Measurements from ENCODE around the gene LHFPL3.
"Not testable (repeated sequence)": the region's sequence is repeated elsewhere in the genome, so short reads cannot be mapped to it uniquely, and the experiment has no call there.

Gene LHFPL3

DNA sequence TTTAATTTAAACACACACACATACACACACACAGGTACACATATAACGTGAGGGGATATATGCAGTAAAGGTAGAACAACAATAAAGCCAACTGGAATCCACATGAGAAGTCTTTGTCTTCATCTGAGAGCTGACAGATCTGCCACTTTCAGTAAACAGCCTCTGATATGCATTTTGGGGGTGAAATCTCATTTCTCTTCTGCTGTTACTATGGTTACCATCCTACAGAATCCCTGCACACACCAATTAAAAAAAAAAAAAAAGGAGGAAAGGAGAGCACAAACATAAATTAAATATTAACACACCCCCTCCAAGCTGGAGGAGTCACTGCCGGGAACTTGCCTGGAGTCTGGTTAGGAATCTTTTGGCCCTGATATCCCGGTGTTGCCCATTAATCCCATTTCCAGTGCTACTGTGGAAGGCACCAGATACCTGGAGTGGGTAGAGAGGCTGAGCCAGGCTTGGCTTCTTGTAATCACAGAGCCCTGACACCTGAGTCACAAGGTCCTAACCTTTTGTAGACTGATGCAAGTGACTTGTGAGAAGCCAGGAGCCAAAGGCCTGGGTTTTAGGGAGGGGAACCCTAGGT is 169.1 kb downstream of the LHFPL3 start:
- no peak for FAIRE-seq

DNA sequence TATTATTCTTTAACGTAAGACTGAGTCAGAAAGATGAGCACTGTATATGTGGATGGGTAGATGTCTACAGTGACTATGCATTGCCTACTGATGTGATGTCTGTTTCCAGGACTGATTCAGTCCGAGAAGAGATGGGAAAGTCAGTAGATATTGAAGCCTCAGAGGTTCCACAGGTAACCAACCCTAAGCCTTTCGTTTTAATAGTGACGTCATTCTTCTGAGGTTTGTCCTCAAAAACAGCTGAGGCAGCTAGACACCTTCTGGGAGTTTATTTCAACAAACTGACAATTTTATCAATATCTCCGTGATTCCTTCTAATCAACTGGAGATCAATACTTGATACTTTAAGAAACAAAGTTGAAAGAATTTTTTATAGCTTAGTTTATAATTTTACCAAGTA is 171.6 kb downstream of the LHFPL3 start:
- no peak for FAIRE-seq

DNA sequence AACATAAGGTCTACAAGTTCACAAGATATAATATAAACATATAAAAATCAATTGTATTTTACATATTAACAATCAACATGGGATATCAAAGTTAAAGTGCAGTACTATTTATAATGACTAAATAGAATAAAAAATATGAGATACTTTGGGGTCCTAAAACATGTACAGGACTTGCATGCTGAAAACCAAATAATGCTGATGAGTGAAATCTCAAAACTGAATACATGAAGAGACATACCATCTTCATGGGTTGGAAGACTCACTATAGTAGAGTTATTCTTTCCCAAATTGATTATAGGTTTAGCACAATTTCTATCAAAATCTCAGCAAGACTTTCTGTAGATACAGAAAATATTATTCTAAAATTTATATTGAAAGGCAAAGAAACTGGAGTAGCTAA is 181.5 kb downstream of the LHFPL3 start:
- FAIRE-seq, result no peak

DNA sequence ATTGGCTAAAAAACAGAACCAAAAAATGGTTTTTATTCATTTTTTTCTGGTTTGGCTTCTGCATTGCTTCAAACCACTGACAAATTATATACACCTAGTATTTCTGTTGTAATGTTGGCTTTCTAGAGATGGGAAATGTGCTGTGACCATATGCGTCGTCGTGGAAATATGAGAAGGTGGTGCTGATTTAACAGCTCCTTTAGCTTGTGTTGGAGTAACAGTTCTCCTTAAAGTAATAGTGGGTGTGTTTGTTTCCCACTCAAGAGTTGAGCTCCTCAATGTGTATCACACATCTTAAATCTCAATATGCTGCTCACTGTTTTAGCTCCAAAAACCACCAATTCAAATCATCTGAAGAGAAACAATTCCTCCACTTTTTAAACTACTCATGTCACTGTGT is 196.4 kb downstream of the LHFPL3 start:
- FAIRE-seq, result no peak

DNA sequence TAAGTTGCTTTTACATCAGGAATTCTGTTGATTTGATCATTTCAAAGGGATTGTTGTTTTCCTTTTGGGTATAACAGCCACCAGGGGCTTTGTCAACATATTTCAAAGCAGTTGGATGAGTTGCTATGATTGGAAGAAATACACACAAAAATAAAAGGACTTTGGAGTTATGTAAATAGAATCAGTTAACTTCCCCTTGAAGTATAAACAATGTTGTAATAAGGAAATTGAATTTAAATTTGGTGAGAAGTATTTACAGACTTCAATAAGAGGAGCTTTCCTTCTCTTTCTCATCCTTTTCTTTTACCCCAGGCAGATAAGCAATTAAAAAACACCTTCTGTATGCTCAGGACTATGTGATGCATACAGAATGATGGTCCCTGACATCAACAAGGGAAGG is 199.7 kb downstream of the LHFPL3 start:
- FAIRE-seq, result no peak

DNA sequence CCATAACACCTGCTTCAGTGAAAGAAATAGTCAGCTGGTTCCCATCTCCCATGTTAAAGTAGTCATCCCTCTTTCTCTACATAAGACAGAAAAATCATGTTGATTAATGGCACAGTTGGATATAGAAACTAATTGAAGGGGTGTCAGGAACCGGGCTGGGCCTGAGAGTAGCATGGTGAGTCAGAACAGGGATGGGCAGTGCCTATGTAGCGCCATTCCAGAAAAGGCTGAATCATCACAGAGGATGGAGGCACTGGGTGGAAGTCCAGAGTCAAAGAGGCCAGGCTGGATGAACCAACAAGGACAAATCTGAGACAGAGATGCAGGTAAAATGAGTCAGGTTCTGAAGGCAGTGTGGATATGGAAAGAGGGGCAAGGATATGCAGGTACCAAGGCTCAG is 201.2 kb downstream of the LHFPL3 start:
- no peak for FAIRE-seq

DNA sequence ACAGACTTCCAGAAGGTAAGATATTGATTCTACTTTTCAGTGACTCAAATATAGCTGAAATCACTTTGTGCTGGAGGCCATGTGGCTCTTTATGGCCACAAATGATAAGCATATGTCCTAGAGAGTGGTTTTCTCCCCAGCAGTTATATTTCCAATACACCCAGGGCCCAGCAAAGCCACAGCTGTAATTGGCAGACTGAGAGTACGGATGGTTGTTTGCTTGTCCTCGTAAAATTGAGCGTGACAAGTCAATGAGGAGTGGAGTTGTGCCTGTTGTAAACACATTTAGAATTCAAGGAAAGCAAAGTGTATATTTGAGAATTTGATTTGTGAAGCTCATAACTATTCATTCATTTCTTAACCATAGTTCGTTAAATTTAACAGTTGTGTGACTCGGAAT is 201.8 kb downstream of the LHFPL3 start:
- FAIRE-seq, result no peak

DNA sequence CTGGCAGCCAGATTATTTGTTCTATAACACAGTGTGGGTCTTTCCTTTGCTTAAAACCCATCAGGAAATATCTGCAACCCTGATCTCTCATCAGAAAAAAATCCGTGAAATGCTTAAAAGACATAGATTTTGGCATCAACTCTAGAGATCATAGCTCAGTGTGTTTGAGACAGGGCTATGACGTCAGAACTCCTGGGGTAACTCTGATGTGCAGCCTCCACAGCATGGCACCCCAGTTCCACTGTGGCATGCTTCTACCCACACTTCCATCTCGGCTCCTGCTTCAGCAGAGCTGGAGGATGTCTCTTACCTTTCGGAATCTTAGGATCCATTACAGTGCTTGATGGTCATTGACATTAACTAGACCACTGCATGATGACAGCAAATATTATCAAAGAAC is 205.7 kb downstream of the LHFPL3 start:
- no peak for FAIRE-seq

DNA sequence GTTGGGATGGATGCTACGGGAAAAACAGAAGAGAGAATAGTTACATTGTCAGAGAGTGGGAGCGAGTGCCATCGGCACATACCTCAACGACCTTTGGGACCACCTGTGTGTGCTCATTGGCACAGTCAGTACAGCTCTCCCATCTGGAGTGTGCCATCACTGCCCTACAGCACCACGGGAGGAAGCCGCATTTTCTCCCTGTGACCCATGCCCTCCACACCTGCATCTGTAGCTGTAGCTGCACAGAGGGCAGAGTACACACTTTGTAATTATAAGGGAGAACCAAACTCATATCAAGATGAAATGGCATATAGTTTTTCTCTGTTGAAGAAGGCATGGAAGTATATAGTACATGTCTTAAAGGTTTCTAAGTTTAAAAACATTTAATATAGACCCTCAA is 207.4 kb downstream of the LHFPL3 start:
- no peak for FAIRE-seq

DNA sequence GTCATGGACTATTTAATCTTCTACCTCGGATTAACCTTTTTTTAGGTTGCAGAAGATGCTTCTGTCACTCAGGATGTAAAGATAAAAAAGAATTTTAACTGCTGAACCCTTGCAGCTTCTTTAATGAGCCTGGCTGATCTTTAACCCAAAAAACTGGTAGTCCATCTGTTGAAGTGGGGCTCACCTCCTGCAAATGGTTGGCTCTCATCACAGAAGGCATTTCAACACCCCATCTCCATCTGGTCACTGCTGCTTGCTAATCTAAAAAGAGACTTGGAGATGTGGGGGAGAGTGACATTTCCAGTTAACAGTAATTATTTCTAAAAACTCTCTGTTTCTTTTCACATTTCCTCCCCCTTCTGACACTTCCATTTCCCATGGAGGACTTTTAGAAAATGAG is 208.6 kb downstream of the LHFPL3 start:
- no peak for FAIRE-seq

DNA sequence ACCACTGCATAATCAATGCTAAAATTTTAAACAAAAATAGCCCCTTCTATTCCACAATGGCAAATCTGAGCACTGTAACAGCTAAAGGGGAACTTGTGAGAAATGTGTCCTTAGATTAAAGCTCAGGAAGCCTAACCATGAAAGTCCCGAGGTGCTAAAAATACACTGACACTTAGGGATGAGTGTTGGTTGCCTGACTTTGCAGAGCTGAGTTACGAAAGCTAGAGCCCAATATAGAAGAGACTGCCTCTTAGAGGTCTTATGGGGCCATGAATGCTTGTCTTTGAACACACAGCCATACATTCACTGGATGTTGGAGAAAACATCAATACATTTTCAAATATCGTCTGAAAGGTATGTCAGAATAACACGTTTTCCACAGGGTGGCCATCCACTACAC is 209.7 kb downstream of the LHFPL3 start:
- no peak for FAIRE-seq

DNA sequence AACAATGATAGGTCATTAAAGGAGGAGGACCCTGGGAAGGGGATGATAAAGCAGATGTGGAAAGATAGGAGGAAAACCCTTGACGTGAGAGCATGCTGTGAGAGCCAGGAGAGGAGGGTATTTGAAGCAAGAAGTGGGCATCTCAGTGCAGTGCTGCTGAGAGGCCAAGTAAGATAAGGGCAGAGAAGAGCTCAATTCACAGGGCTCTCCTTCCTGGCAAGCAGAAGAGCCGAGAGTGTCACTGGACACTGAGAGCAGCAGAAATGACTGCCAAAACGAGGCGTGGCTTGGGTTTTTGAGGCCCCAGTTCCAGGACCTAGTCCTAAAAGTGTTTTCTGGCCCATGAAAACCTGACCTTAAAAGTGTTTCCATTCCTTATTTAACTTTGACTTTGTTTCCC is 213.5 kb downstream of the LHFPL3 start:
- no peak for FAIRE-seq

DNA sequence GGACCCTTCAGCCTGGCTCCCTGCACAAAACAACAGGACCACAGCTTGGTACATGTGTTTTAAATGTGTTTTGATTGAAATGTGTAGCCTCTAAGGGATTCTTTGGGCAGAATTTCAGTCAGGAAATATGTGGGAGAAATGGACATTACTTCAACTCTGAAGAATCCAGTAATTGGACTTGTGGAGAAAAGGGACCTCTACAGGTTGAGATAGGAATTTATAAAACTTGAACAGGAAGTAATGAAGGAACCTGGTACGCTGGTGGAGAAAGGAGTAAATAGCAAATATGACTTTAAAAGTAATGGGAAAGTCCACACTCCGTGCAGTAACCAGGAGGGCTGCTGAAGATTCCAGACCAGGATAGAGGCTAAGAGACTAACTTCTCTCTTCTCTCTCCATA is 220.5 kb downstream of the LHFPL3 start:
- no peak for FAIRE-seq

DNA sequence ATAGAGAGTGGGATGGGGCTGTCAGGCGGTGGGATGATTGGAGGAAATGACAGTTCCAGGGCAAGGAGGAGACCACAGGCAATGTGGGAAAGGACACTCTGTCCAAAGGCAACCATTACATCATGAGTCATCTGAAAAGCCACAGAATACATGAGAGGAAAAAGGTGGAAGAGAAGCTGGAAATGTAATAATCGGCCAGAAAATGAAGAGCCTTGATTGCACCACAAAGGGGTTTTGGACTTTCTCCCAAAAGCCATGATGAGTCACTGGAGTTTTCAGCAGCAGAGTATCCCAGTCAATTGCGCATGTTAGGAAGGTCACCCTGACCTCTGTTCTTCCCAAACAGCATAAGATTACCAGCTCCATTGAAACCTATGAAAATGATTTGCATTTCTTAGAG is 222.0 kb downstream of the LHFPL3 start:
- no peak for FAIRE-seq

DNA sequence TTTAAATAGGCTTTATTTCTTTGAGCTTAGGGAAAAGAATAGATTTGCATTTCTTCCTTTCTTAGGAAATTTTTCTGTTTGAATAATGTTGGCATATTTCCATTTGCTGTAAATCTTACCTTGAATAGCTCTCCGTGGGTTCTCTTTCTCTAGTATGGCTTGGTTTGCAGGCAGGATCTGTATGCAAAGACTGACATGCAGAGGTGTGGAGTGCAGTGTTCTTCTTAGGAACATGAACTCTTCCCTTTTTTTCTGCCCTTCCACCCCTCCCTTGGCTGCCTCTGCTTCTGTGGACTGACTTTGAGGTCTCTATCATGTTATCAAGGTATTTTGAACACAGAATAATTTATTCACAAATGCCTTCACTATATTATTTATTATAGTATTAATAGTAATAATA is 222.8 kb downstream of the LHFPL3 start:
- no peak for FAIRE-seq

DNA sequence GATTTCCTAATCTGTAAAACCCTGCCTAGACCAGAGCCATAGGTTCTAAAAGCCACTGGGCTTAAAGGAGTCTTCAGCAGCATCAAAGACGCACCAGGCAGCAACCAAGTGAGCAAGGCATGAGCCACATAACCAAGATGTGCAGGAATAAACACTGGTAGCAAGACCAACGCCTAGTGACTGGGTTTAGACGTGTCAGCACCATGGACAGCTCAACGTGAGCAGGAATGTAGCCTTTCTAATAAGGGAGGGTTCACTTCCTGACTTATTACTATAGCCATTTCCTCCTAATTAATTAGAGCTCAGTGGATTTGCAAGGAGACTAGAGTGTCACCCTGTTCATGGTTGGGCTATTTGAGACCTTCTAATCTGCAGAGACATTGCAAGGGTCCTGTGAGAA is 223.7 kb downstream of the LHFPL3 start:
- FAIRE-seq, result no peak

DNA sequence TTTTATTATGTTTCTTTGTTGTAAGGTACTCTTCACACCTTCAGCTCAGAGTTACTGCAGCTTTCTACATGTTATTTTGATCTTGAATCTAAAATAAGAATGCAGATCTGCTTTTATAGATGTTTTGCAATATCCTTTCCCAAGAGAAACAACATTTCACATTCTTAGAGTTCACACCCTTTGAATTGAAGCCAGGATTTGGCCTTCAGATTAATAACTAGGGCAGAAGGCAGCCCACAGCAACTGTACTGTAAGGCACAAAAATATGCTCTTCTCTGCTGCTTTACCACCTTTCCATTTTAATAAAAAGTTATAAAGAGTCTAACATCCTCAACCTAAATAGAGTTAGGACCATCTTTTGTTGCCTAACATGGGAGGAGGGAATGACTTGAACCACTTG is 224.7 kb downstream of the LHFPL3 start:
- FAIRE-seq, result no peak

DNA sequence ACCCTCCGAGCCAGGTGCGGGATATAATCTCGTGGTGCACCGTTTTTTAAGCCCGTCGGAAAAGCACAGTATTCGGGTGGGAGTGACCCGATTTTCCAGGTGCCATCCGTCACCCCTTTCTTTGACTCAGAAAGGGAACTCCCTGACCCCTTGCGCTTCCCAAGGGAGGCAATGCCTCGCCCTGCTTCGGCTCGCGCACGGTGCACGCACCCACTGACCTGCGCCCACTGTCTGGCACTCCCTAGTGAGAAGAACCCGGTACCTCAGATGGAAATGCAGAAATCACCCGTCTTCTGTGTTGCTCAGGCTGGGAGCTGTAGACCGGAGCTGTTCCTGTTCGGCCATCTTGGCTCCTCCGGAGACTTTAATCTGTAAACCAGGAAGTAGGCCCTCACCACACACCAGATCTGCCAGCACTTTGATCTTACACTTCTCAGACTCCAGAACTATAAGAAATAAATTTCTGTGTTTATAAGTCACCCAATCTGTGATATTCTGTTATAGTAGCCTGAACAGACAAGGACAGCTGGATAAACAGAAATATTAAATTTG is 235.0 kb downstream of the LHFPL3 start:
- not testable (repeated sequence) for FAIRE-seq

DNA sequence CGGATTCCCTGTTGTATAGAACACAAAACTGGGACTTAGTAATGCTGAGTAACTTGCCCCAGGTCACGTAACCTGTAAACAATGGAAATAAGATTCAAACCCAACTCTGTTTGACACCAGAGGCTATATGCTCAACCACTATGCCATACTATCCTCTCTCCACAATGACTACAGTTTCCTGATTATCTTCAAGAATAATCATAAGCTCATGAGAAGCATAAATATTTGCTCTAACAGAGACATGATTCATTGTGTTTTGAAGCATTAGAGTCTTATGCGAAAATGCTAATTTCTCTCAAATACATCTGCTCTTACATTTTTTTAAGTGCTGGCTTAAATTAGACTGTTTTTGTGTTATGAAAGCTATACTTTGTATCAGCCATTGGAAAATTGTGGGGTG is 241.3 kb downstream of the LHFPL3 start:
- FAIRE-seq, result no peak

DNA sequence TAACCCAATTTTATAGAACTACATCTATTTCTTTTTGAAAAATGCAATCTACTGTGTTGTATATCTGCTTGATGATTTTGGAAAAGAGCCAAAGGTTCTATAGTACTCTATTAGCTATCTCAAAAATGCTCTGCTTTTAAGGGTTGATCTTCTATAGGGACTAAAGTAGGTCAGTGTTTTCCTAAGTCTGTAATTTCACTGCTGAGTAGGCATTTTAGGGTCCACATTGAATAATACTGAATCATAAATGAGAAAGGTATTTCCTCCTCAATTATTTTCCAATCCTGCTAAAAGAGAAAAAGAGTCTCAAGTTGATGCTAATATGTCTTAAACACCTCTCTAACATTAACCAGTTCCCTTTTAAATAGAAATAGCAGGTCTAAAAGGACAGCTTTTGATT is 244.2 kb downstream of the LHFPL3 start:
- FAIRE-seq, result no peak

DNA sequence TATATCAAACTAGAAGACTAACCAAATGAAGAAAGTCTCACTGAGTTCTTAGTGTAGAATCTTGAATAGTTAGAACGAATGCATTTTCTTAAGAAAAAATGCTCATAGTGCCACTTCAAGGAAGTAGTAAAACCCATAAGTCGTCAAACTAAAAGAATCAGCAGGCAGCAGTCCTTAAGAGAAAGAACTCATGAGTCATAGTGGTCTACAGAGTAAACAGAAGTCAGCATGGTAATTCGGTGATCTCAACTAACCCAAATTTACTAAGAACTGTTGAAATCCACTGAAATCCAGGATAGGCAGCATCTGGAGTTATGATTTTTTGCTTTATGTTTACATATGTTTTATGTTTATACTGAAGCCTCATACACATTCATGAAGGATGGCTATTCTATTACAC is 256.2 kb downstream of the LHFPL3 start:
- FAIRE-seq, result no peak

DNA sequence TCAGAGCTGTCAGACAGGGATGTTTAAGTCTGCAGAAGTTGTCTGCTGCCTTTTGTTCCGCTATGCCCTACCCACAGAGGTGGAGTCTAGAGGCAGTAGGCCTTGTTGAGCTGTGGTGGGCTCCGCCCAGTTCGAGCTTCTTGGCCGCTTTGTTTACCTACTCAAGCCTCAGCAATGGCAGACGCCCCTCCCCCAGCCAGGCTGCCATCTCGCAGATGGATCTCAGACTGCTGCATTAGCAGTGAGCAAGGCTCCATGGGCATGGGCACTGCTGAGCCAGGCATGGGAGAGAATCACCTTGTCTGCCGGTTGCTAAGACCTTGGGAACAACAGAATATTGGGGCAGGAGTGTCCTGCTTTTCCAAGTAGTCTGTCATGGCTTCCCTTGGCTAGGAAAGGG is 267.2 kb downstream of the LHFPL3 start:
- FAIRE-seq, result not testable (repeated sequence)

DNA sequence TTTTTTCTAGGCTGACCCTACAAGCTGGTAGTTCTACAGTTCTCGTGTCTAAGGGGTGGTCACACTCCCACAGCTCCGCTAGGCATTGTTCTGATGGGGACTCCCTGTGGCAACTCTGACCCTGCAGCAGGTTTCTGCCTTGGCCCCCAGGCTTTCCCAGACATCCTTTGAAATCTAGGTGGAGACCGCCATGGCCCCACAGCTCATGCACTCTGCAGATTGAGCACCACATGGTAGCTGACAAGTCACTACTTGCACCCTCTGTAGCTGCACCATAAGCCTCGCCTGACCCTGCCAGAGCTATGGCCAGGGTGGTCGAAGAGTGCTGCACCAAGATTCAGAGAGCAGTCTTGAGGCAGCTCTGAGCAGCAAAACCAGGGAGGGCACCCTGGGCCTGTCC is 275.6 kb downstream of the LHFPL3 start:
- no peak for FAIRE-seq

DNA sequence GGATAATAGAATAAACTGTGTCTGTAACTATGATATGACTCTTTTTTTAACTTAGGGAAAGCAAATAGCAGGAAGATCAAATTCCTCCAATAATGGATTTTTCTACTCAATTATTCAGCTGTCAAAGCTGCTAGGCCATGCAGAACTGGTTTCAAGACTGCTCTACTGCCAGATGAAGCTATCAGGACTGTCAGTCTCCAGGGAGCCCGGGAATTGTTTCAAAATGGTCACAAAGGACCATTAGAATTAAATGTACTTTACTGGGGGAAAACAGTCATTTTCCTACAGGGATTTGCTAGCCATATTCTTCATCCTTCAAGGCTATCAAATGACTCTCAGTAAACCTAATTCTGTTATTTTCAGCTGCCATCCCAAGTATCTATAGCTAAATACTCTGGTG is 276.3 kb downstream of the LHFPL3 start:
- no peak for FAIRE-seq

DNA sequence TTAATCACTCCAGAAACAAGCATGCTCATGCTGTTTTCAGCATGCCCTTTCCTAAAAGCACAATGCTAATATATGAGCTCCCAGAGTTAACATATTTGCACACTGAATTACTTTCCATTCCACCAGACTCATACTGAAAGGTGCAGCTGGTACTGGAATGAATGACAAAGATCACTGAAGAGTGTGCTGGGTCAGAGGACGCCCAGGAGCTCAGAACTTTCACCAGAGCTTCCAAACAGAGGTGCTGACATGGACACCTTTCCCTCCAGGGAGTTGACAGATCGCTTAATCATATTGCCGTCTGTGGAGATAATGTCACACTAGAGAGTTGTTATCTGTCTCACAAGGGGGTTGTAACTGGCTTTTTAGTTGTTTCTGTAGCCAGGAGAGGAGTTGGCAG is 292.9 kb downstream of the LHFPL3 start:
- no peak for FAIRE-seq

DNA sequence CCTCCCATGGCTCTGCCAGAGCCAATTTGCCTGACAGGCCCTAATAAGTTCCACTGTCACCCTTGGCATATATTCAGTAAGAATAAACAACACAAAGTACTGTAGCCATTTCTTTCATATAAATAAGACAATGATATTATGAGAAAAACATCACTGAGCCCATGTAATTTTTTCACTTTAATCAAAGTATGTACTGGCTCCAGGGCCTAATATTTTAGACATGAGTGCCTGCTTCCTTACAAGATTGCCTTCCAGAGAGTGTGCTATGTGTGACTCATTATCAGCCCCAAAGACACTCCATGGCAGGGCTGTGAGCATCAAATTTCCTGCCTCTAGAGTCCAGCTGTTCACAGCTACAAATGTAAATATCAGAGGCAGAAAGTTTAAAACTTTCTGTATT is 297.6 kb downstream of the LHFPL3 start:
- FAIRE-seq, result no peak

Measured in G401.6 (cell line).